ENCODE results near the gene RPL21. TPM values are rescaled to one million over a fixed set of nuclear protein-coding genes. Genes with fewer than 3 reads are reported as not detected.

RPL21 gene
- total RNA-seq, 1 experiment from 2014 or later = 812 TPM

DNA sequence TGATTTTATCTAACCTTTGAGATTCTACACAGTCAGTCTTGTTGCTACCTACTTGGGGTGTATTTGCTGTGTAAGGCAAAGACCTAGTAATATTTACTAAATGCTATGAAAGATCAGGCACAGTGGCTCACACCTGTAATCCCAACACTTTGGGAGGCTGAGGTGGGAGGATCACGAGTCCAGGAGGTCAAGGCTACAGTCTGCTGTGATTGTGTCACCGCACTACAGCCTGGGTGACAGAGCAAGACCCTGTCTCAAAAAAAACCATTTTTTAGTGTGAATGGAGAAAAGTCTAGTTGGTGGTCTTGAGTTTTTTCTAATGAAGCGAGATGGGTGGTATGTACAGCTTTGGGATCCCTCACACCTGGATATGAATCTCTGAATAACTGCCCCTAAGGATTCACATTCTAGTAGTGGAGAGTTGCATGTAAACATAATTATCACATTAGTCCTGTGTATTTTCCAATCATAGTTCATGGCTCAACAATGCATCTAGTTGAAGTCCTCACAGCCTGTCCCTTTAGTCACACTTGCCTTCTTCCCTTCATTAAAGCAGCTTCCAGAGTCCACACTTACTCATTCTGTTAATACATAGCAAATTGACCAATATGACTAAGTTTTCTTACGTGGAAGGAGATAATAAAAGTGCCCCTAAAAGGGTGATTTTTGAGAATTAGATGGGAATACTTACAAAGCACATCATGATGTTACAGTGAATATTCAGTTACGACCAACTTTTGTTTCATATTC is 7.5 kb downstream of the RPL21 start:
- DNase-seq (ENCODE audit: low read depth) = no peak

- no peak for DNase-seq (ENCODE audit: low read depth)
Observed at GRCh38 chr13:27259831-27260230, 8.5 kb downstream of the RPL21 start.

- no peak for DNase-seq (ENCODE audit: low read depth)
Observed at GRCh38 chr13:27261396-27261795, 10.0 kb downstream of the RPL21 start.

- DNase-seq (ENCODE audit: low read depth) = no peak
Observed at GRCh38 chr13:27263438-27263837, 12.1 kb downstream of the RPL21 start.

- peak; percentile 97 for DNase-seq (ENCODE audit: low read depth)
Observed at GRCh38 chr13:27264181-27264580, 12.8 kb downstream of the RPL21 start.

DNA sequence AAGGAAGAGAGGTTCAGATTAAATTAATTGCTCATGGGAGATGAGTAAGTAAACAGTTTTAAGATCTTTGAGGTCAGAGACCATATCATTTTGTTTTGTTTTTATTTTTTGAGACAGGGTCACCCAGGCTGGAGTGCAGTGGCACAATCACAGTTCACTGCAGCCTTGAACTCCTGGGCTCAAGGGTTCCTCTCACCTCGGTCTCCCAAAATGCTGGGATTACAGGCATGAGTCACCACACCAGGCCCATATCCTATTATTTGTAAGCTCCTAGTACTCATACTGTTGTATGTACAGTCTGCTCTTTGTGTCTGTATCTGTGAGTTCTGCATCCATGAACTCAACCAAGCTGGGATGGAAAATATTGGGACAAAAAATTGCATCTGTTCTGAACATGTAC is 13.3 kb downstream of the RPL21 start:
- peak; percentile 60 for DNase-seq (ENCODE audit: low read depth)

GRCh38 chr13:27266917-27267316 is 15.6 kb downstream of the RPL21 start:
- DNase-seq (ENCODE audit: low read depth) = no peak

GRCh38 chr13:27267596-27267995 is 16.2 kb downstream of the RPL21 start:
- DNase-seq (ENCODE audit: low read depth) = no peak

- peak; percentile 69 for DNase-seq (ENCODE audit: low read depth)
Observed at GRCh38 chr13:27269114-27269665, 17.8 kb downstream of the RPL21 start.

- DNase-seq (ENCODE audit: low read depth) = peak; percentile 77
Observed at GRCh38 chr13:27270594-27271520, 19.5 kb downstream of the RPL21 start, which contains the start of gene RASL11A. Gene RASL11A, plus strand, starts transcription at chr13:27270830. Its CDS starts 115 bp downstream, at chr13:27270945.

DNA sequence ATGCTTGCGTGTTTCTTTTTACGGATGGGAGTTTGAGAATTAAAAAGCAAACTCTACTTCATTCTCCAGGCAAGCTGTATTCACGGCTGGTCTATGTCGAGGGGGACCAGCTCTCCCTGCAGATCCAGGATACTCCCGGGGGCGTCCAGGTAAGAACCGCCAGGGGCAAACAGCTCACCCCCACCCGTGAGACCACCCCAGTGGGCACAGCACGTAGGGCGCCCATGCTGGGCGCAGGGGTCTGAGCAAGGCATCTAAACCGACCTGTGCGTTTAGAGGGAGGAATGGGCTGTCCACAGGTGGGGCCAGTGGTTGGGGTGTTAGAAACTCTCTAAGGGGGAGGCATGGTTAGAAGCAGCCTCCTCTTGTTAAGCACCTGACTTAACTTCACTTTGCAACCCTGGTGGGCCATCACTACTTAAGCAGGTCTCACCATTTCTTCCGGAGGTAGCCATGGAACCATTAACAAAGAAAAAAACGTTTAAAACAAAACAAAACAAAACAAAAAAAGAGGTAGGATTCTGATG is 20.3 kb downstream of the RPL21 start:
- no peak for DNase-seq (ENCODE audit: low read depth)

DNA sequence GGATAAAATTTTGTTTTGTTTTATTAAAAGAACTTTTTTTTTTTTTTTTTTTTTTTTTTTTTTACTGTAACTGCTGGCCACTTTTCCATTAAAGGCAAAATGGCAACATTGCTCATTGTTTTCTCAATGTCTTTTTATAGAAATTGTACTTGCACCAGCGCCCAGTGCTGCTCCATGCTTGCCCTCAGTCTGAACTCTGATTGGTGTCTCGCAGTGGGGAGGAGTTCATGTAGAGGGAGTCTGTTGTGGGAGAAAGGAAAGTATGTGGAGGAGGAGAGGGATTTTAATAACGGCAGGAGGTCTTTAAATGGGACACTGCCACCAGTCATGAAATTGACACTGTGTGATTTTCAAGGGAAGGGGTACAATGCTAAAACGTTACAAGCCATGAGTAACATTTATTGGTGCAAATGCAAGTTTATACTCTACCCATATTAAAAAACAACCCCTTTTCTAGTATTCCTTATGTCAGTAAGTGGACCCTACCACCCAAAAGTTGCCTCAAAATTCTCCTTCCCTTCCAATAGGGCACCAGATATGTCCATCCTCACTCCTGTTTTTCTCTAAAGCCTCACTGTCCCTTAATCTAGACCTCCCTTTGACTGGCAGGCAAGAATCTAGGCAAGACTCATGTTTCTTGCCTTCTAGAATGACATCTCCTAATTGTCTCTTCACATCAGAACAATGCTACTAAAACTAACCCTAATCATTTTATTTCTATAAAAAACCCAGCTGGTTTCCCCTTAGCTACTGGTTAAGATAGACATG is 22.5 kb downstream of the RPL21 start:
- DNase-seq (ENCODE audit: low read depth) = peak; percentile 60

GRCh38 chr13:27274631-27275030 is 23.3 kb downstream of the RPL21 start:
- no peak for DNase-seq (ENCODE audit: low read depth)

DNA sequence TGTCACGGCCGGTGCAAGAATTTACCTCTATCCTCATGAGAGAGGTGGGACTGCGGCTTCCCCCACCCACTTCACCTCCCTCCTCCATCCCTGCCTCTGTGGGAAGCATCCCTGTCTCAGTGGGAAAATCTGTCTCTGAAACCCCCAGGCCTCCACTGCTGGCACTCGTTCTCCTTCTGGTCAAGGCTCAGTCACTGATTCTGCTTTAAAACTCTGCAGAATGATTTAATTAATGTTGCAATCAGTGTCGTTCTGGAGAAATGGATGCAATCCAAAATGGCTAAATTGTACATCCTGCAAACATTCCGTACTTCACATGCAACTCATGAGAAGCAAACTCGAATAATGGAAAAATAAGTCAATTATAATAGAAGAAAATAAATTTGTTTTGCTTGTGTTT is 24.8 kb downstream of the RPL21 start:
- no peak for DNase-seq (ENCODE audit: low read depth)

DNA sequence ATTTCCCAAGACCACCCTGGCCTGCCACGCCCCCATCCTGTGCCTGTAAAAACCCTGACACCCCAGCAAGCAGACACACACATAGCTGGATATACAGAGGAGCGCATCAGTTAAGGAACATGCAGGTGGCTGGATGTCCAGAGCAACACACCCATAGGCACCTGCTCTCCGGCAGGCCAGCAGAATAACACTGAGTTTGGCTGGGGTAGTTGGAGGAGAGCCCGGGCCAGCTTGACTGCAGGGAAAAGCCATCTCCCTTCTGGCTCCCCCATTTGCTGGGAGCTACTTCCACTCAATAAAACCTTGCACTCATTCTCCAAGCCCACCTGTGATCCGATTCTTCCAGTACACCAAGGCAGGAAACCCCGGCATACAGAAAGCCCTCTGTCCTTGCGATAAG is 28.1 kb downstream of the RPL21 start:
- DNase-seq (ENCODE audit: low read depth) = no peak

DNA sequence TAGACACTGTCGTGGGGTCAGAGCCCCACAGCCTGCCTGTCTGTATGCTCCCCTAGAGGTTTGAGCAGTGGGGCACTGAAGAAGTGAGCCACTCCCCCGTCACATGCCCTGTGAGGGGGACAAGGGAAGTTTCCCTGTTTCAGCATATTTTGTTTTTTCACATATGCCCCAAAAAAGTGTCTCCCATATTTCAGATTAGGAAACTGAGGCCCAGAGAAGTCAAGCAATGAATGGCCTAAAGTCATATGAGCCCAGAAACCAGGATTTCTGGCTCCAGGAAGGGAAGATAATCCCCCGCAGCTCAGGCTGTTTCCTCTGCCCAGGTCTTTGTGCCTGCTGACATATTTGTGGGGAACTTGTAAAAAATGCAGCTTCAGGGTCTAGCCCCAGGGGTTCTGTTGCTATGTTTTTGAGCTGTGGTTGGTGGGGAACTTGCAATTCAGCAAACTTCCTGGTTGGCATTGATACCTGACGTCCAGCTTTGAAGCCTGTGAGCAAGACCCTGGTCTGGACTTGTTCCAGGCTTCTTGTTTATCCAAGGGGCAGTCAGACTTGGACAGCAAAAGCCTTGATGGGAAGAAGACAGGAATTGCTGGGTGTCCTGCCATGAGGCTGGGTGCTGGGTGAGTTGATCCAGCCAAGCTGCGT is 28.8 kb downstream of the RPL21 start:
- no peak for DNase-seq (ENCODE audit: low read depth)

GRCh38 chr13:27280841-27281240 is 29.5 kb downstream of the RPL21 start:
- no peak for DNase-seq (ENCODE audit: low read depth)

DNA sequence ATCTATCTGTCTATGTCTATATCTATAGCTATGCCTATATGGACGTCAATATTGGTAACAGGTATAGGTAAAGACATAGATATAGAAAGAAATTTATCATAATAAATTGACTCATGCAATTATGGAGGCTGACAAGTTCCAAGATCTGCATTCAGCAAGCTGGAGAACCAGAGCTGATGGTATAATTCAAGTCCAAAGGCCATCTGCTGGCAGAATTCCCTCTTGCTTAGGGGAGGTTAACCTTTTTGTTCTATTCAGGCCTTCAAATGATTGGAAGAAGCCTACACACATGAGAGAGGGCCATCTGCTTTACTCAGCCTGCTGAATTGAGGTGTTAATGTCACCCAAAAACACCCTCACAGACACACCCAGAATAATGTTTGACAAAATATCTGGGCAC is 30.1 kb downstream of the RPL21 start:
- DNase-seq (ENCODE audit: low read depth) = no peak

DNA sequence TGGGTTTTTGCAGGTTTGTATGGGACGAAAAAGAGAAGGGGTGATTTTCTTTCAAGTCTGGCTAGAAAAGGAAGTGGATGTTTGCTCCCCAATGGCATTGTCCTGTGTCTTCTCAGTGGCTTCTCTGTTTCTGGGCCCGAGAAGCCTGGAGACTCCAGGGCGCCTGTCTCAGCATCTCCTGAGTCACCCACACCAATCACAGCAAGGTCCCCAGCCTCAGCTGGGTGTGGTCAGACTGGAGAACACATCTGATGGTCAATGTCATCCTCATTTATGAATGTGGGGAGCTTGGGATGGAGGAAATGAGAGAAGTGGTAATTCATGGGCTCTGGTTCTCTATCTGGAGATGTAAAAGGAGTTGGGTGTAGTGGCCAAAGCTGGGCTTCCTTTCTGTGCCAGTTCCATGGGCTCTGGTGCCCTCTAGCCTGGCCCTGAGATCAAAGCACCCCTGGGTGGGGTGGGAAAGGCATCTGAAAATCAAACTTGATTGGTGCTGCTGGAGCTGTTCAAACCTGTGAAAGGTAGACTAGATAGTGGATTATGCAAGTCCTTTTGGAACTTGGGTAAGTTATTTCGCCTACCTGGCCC is 32.6 kb downstream of the RPL21 start:
- peak; percentile 43 for DNase-seq (ENCODE audit: low read depth)

GRCh38 chr13:27288392-27288791 is 37.0 kb downstream of the RPL21 start:
- DNase-seq (ENCODE audit: low read depth) = no peak
